WTC11 (cell line): ENCODE data around the gene PLA2G4F. TPM values are rescaled to one million over a fixed set of nuclear protein-coding genes. Genes with fewer than 3 reads are reported as not detected.

Source experiments
- ATAC-seq: fragments of 200-7000 bp; cut with Tn5 transposase; 2 replicates; pipeline ENCODE4 v1.10.0; 2021; ENCODE audit warnings: mild to moderate bottlenecking, moderate library complexity
- CTCF ChIA-PET: fragments of 300-600 bp; sonication (Branson Sonifier 250); formaldehyde crosslinking; loops from one replicate; lab custom pipeline; 2021; ENCODE audit warnings: antibody characterized with exemption; lab: Charles Lee
- POLR2A ChIA-PET: fragments of 350-600 bp; sonication (Branson Sonifier 250); formaldehyde crosslinking; loops from one replicate; lab custom pipeline; 2021; ENCODE audit warnings: antibody characterized with exemption; lab: Charles Lee
- DNase-seq: peaks from one replicate; pipeline ENCODE4 v3.0.0; 2021; ENCODE audit warnings: low spot score
- H3K27ac Mint-ChIP-seq: 2 replicates; pipeline ENCODE4 v1.8.0; 2021; ENCODE audit warnings: mixed read lengths
- H3K27me3 Mint-ChIP-seq: 2 replicates; pipeline ENCODE4 v1.8.0; 2021; ENCODE audit warnings: low read depth, mild to moderate bottlenecking, moderate library complexity, mixed read lengths
- H3K36me3 Mint-ChIP-seq: 2 replicates; pipeline ENCODE4 v1.8.0; 2021; ENCODE audit warnings: mixed read lengths
- H3K4me1 Mint-ChIP-seq: 2 replicates; pipeline ENCODE4 v1.8.0; 2022; ENCODE audit warnings: mixed read lengths
- H3K4me3 Mint-ChIP-seq: 2 replicates; pipeline ENCODE4 v1.8.0; 2021; ENCODE audit warnings: mild to moderate bottlenecking, moderate library complexity, mixed read lengths
- H3K9me3 Mint-ChIP-seq: 2 replicates; pipeline ENCODE4 v1.8.0; 2021; ENCODE audit warnings: mixed read lengths
- ATF1 ChIP-seq: sonication (generic); formaldehyde crosslinking; IDR thresholded peaks from 2 replicates; pipeline ENCODE4 v1.8.1; 2023; ENCODE audit warnings: mild to moderate bottlenecking, moderate library complexity, missing genetic modification reagents
- CBFB ChIP-seq: sonication (generic); formaldehyde crosslinking; IDR thresholded peaks from 2 replicates; pipeline ENCODE4 v1.8.1; 2022; ENCODE audit warnings: mild to moderate bottlenecking, low read depth, missing genetic modification reagents
- EMX1 ChIP-seq: fragments of 250-450 bp; sonication (Bioruptor Pico); IDR thresholded peaks from 2 replicates; pipeline ENCODE4 v1.8.0; 2021; ENCODE audit warnings: mild to moderate bottlenecking
- ETV6 ChIP-seq: sonication (generic); formaldehyde crosslinking; IDR thresholded peaks from 2 replicates; pipeline ENCODE4 v1.8.1; 2022; ENCODE audit warnings: mild to moderate bottlenecking, missing genetic modification reagents
- GRHL2 ChIP-seq: fragments of 250-450 bp; sonication (Bioruptor Pico); IDR thresholded peaks from 2 replicates; pipeline ENCODE4 v1.8.0; 2022; ENCODE audit warnings: mild to moderate bottlenecking, moderate library complexity; ENCODE audit not compliant: insufficient replicate concordance, severe bottlenecking
- JAZF1 ChIP-seq: fragments of 250-450 bp; sonication (Bioruptor Pico); IDR thresholded peaks from 2 replicates; pipeline ENCODE4 v1.9.0; 2021; ENCODE audit warnings: moderate library complexity, mild to moderate bottlenecking, inconsistent platforms
- KAT7 ChIP-seq: sonication (generic); formaldehyde crosslinking; IDR thresholded peaks from 2 replicates; pipeline ENCODE4 v1.8.1; 2023; ENCODE audit warnings: missing genetic modification reagents, mild to moderate bottlenecking, borderline replicate concordance
- NFE2L1 ChIP-seq: sonication (generic); formaldehyde crosslinking; IDR thresholded peaks from 2 replicates; pipeline ENCODE4 v1.8.1; 2023; ENCODE audit warnings: missing genetic modification reagents
- TP53 ChIP-seq: sonication (generic); formaldehyde crosslinking; IDR thresholded peaks from 2 replicates; pipeline ENCODE4 v1.8.1; 2023; ENCODE audit warnings: mild to moderate bottlenecking, missing genetic modification reagents
- ZNF416 ChIP-seq: fragments of 250-450 bp; sonication (Bioruptor Pico); IDR thresholded peaks from 2 replicates; pipeline ENCODE4 v1.9.0; 2021; ENCODE audit warnings: mild to moderate bottlenecking, inconsistent platforms
- ZNF671 ChIP-seq: fragments of 250-450 bp; sonication (Bioruptor Pico); IDR thresholded peaks from 2 replicates; pipeline ENCODE4 v1.8.0; 2021; ENCODE audit warnings: mild to moderate bottlenecking
- total RNA-seq: library from RNA; stranded (reverse); gene quantifications from 3 replicates; pipeline ENCODE4 v1.2.3, GENCODE V29; 2021
- TF ChIP-seq, protein P1 (sequence below): sonication (generic); formaldehyde crosslinking; IDR thresholded peaks from 2 replicates; pipeline ENCODE4 v1.8.1; 2022; ENCODE audit warnings: low read depth, mild to moderate bottlenecking, moderate library complexity, missing genetic modification reagents, borderline replicate concordance
- TF ChIP-seq, protein P2 (sequence below): sonication (generic); formaldehyde crosslinking; IDR thresholded peaks from 2 replicates; pipeline ENCODE4 v1.8.1; 2023; ENCODE audit warnings: mild to moderate bottlenecking, missing genetic modification reagents, moderate library complexity
- TF ChIP-seq, protein P3 (sequence below): fragments of 250-450 bp; sonication (Bioruptor Pico); IDR thresholded peaks from 2 replicates; pipeline ENCODE4 v1.9.0; 2021; ENCODE audit warnings: mild to moderate bottlenecking
- TF ChIP-seq, protein P4 (sequence below): sonication (generic); formaldehyde crosslinking; IDR thresholded peaks from 2 replicates; pipeline ENCODE4 v1.8.1; 2023; ENCODE audit warnings: mild to moderate bottlenecking, missing genetic modification reagents
- TF ChIP-seq, protein P5 (sequence below): fragments of 250-450 bp; sonication (Bioruptor Pico); IDR thresholded peaks from 2 replicates; pipeline ENCODE4 v1.9.0; 2021; ENCODE audit warnings: moderate library complexity, mild to moderate bottlenecking, inconsistent platforms, borderline replicate concordance
- TF ChIP-seq, protein P6 (sequence below): fragments of 250-450 bp; sonication (Bioruptor Pico); IDR thresholded peaks from 2 replicates; pipeline ENCODE4 v1.8.0; 2021; ENCODE audit warnings: mild to moderate bottlenecking
- TF ChIP-seq, protein P7 (sequence below): fragments of 200-600 bp; IDR thresholded peaks from 2 replicates; pipeline ENCODE4 v1.8.0; 2022; ENCODE audit warnings: antibody characterized with exemption
- TF ChIP-seq, protein P8 (sequence below): sonication (generic); formaldehyde crosslinking; IDR thresholded peaks from 2 replicates; pipeline ENCODE4 v1.8.0; 2022; ENCODE audit warnings: missing genetic modification reagents

Gene PLA2G4F
- total RNA-seq, 1 experiment from 2014 or later: 0.11 TPM

DNA sequence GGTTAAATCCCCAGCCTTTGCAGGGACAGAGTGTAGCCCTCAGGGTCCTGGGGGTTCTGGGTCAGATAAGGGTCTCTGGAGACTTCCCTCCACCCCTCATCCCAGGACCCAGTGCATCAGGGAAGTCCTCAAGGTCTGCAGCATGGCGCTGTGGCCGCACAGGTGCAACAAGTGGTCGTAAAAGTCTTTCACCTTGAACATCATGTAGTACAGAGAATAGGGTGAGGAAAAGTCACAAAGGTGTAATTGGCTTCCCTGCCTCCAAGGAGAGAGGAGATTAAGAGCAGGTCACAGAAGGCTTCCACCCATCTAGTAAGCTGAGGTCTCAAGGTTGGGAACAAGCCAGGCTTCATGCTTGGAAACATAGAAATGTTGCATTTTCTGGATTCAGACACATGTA, 32.9 kb downstream of the PLA2G4F start (continued):
- TF ChIP-seq, protein P1, sequence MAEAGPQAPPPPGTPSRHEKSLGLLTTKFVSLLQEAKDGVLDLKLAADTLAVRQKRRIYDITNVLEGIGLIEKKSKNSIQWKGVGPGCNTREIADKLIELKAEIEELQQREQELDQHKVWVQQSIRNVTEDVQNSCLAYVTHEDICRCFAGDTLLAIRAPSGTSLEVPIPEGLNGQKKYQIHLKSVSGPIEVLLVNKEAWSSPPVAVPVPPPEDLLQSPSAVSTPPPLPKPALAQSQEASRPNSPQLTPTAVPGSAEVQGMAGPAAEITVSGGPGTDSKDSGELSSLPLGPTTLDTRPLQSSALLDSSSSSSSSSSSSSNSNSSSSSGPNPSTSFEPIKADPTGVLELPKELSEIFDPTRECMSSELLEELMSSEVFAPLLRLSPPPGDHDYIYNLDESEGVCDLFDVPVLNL (CRISPR knock-in tag): no peak
- TF ChIP-seq ZNF671 (CRISPR knock-in tag): no peak
- no peak for TF ChIP-seq ETV6 (CRISPR knock-in tag)
- TF ChIP-seq NFE2L1 (CRISPR knock-in tag): no peak
- TF ChIP-seq JAZF1 (CRISPR knock-in tag): no peak
- TF ChIP-seq, protein P2, sequence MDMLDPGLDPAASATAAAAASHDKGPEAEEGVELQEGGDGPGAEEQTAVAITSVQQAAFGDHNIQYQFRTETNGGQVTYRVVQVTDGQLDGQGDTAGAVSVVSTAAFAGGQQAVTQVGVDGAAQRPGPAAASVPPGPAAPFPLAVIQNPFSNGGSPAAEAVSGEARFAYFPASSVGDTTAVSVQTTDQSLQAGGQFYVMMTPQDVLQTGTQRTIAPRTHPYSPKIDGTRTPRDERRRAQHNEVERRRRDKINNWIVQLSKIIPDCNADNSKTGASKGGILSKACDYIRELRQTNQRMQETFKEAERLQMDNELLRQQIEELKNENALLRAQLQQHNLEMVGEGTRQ: no peak
- TF ChIP-seq TP53 (CRISPR knock-in tag): no peak
- TF ChIP-seq, protein P3, sequence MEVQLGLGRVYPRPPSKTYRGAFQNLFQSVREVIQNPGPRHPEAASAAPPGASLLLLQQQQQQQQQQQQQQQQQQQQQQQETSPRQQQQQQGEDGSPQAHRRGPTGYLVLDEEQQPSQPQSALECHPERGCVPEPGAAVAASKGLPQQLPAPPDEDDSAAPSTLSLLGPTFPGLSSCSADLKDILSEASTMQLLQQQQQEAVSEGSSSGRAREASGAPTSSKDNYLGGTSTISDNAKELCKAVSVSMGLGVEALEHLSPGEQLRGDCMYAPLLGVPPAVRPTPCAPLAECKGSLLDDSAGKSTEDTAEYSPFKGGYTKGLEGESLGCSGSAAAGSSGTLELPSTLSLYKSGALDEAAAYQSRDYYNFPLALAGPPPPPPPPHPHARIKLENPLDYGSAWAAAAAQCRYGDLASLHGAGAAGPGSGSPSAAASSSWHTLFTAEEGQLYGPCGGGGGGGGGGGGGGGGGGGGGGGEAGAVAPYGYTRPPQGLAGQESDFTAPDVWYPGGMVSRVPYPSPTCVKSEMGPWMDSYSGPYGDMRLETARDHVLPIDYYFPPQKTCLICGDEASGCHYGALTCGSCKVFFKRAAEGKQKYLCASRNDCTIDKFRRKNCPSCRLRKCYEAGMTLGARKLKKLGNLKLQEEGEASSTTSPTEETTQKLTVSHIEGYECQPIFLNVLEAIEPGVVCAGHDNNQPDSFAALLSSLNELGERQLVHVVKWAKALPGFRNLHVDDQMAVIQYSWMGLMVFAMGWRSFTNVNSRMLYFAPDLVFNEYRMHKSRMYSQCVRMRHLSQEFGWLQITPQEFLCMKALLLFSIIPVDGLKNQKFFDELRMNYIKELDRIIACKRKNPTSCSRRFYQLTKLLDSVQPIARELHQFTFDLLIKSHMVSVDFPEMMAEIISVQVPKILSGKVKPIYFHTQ (CRISPR knock-in tag): no peak
- no peak for TF ChIP-seq CBFB (CRISPR knock-in tag)

DNA sequence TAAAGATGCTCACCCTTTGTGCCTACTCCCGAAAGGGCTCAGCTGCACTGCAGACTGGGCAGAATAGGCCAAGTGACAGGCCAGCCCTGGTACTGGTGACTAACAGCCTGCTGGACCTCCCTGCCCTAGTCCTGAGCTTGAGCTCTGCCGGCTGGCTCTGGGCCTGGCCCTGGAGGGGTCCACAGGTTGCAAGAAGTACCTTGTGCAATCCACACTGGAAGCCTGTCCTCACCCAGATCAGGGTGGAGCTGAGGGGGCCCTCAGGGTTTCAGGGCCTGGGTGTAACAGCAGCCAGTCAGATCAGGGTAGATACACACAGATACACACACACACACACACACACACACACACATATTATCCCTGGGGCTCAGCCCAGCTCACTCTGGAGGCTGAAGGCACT, 34.8 kb downstream of the PLA2G4F start:
- Mint-ChIP-seq H3K27ac (no peak overlapping the region), H3K9me3 (peaks cover 7% of the 10 kb centered on the region), H3K36me3 (peaks cover 3% of the 10 kb centered on the region; the same call in 1 of the 2 replicates), H3K4me1 (peaks cover 13% of the 10 kb centered on the region), H3K27me3 (peaks cover 4% of the 10 kb centered on the region; the same call in 1 of the 2 replicates), H3K4me3 (no peak overlapping the region)
- POLR2A ChIA-PET: no interaction called here
- CTCF ChIA-PET: interaction anchor here (1.2 to 1.6 kb wide), 2 partner anchors 10 to 37 kb away, joined by 3 to 4 read pairs; no protein-coding TSS in a partner anchor
- no peak for DNase-seq
- ATAC-seq: no peak
- TF ChIP-seq EMX1 (CRISPR knock-in tag) (no peak), KAT7 (no peak), ATF1 (CRISPR knock-in tag) (no peak), GRHL2 (CRISPR knock-in tag) (no peak), ZNF416 (CRISPR knock-in tag) (no peak)
- TF ChIP-seq, protein P4, sequence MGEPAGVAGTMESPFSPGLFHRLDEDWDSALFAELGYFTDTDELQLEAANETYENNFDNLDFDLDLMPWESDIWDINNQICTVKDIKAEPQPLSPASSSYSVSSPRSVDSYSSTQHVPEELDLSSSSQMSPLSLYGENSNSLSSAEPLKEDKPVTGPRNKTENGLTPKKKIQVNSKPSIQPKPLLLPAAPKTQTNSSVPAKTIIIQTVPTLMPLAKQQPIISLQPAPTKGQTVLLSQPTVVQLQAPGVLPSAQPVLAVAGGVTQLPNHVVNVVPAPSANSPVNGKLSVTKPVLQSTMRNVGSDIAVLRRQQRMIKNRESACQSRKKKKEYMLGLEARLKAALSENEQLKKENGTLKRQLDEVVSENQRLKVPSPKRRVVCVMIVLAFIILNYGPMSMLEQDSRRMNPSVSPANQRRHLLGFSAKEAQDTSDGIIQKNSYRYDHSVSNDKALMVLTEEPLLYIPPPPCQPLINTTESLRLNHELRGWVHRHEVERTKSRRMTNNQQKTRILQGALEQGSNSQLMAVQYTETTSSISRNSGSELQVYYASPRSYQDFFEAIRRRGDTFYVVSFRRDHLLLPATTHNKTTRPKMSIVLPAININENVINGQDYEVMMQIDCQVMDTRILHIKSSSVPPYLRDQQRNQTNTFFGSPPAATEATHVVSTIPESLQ (CRISPR knock-in tag): no peak
- TF ChIP-seq, protein P5, sequence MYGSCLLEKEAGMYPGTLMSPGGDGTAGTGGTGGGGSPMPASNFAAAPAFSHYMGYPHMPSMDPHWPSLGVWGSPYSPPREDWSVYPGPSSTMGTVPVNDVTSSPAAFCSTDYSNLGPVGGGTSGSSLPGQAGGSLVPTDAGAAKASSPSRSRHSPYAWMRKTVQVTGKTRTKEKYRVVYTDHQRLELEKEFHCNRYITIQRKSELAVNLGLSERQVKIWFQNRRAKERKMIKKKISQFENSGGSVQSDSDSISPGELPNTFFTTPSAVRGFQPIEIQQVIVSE (CRISPR knock-in tag): no peak
- TF ChIP-seq, protein P6, sequence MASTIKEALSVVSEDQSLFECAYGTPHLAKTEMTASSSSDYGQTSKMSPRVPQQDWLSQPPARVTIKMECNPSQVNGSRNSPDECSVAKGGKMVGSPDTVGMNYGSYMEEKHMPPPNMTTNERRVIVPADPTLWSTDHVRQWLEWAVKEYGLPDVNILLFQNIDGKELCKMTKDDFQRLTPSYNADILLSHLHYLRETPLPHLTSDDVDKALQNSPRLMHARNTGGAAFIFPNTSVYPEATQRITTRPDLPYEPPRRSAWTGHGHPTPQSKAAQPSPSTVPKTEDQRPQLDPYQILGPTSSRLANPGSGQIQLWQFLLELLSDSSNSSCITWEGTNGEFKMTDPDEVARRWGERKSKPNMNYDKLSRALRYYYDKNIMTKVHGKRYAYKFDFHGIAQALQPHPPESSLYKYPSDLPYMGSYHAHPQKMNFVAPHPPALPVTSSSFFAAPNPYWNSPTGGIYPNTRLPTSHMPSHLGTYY: no peak
- TF ChIP-seq, protein P7, sequence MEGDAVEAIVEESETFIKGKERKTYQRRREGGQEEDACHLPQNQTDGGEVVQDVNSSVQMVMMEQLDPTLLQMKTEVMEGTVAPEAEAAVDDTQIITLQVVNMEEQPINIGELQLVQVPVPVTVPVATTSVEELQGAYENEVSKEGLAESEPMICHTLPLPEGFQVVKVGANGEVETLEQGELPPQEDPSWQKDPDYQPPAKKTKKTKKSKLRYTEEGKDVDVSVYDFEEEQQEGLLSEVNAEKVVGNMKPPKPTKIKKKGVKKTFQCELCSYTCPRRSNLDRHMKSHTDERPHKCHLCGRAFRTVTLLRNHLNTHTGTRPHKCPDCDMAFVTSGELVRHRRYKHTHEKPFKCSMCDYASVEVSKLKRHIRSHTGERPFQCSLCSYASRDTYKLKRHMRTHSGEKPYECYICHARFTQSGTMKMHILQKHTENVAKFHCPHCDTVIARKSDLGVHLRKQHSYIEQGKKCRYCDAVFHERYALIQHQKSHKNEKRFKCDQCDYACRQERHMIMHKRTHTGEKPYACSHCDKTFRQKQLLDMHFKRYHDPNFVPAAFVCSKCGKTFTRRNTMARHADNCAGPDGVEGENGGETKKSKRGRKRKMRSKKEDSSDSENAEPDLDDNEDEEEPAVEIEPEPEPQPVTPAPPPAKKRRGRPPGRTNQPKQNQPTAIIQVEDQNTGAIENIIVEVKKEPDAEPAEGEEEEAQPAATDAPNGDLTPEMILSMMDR: no peak
- TF ChIP-seq, protein P8, sequence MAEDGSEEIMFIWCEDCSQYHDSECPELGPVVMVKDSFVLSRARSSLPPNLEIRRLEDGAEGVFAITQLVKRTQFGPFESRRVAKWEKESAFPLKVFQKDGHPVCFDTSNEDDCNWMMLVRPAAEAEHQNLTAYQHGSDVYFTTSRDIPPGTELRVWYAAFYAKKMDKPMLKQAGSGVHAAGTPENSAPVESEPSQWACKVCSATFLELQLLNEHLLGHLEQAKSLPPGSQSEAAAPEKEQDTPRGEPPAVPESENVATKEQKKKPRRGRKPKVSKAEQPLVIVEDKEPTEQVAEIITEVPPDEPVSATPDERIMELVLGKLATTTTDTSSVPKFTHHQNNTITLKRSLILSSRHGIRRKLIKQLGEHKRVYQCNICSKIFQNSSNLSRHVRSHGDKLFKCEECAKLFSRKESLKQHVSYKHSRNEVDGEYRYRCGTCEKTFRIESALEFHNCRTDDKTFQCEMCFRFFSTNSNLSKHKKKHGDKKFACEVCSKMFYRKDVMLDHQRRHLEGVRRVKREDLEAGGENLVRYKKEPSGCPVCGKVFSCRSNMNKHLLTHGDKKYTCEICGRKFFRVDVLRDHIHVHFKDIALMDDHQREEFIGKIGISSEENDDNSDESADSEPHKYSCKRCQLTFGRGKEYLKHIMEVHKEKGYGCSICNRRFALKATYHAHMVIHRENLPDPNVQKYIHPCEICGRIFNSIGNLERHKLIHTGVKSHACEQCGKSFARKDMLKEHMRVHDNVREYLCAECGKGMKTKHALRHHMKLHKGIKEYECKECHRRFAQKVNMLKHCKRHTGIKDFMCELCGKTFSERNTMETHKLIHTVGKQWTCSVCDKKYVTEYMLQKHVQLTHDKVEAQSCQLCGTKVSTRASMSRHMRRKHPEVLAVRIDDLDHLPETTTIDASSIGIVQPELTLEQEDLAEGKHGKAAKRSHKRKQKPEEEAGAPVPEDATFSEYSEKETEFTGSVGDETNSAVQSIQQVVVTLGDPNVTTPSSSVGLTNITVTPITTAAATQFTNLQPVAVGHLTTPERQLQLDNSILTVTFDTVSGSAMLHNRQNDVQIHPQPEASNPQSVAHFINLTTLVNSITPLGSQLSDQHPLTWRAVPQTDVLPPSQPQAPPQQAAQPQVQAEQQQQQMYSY (CRISPR knock-in tag): no peak
